ENCODE measurements around the gene ADAMTS15.
A peak's percentile ranks its signal among the peaks of the same experiment; 100 is the strongest.

The ADAMTS15 gene

GRCh38 chr11:130420478-130421198 lies 27.8 kb upstream of the ADAMTS15 start:
- DNase-seq, result no peak

- DNase-seq, result no peak
These were observed 27.3 kb upstream of the ADAMTS15 start for GRCh38 chr11:130421199-130421585.

GRCh38 chr11:130421697-130422096 lies 26.7 kb upstream of the ADAMTS15 start:
- DNase-seq, result no peak

- no peak for DNase-seq
These were observed 26.0 kb upstream of the ADAMTS15 start for GRCh38 chr11:130422251-130422995.

GRCh38 chr11:130423541-130424142 lies 24.8 kb upstream of the ADAMTS15 start:
- DNase-seq, result no peak

GRCh38 chr11:130424613-130425140 lies 23.8 kb upstream of the ADAMTS15 start:
- no peak for DNase-seq

- DNase-seq, result no peak
These were observed 23.3 kb upstream of the ADAMTS15 start for GRCh38 chr11:130425156-130425555.

- DNase-seq, result no peak
These were observed 22.1 kb upstream of the ADAMTS15 start for GRCh38 chr11:130426223-130426836.

- no peak for DNase-seq
These were observed 21.6 kb upstream of the ADAMTS15 start for GRCh38 chr11:130426837-130427341.

GRCh38 chr11:130427581-130428315 lies 20.7 kb upstream of the ADAMTS15 start:
- DNase-seq, result no peak

GRCh38 chr11:130428316-130429119 lies 19.9 kb upstream of the ADAMTS15 start, which contains the start of gene ADAMTS8:
ADAMTS8 (minus strand) TSS chr11:130428609; CDS start chr11:130428286, 323 bp downstream.
- no peak for DNase-seq

GRCh38 chr11:130429120-130429681 lies 19.2 kb upstream of the ADAMTS15 start:
- DNase-seq, result no peak

GRCh38 chr11:130429983-130430382 lies 18.5 kb upstream of the ADAMTS15 start:
- no peak for DNase-seq

GRCh38 chr11:130431331-130431773 lies 17.1 kb upstream of the ADAMTS15 start:
- DNase-seq, result peak; percentile 39

- no peak for DNase-seq
These were observed 16.6 kb upstream of the ADAMTS15 start for GRCh38 chr11:130431801-130432200.

- DNase-seq, result no peak
These were observed 15.1 kb upstream of the ADAMTS15 start for GRCh38 chr11:130433357-130433756.

GRCh38 chr11:130434521-130435223 lies 13.8 kb upstream of the ADAMTS15 start:
- peak; percentile 89 for DNase-seq

GRCh38 chr11:130435671-130436070 lies 12.8 kb upstream of the ADAMTS15 start:
- DNase-seq, result no peak

GRCh38 chr11:130436171-130436570 lies 12.3 kb upstream of the ADAMTS15 start:
- no peak for DNase-seq

GRCh38 chr11:130437848-130438247 lies 10.6 kb upstream of the ADAMTS15 start:
- DNase-seq, result no peak

Data from kidney glomerular epithelial cell (primary cell).